ENCODE data around the gene UXS1.

Gene UXS1

GRCh38 chr2:106187273-106187891, 6.7 kb downstream of the UXS1 start:
- H3K4me3 ChIP-seq (ENCODE audit: low read depth, low read length), result no peak overlapping the region

GRCh38 chr2:106185475-106186184, 8.5 kb downstream of the UXS1 start:
- H3K4me3 ChIP-seq (ENCODE audit: low read depth, low read length), result no peak overlapping the region
- TF ChIP-seq, protein P1, sequence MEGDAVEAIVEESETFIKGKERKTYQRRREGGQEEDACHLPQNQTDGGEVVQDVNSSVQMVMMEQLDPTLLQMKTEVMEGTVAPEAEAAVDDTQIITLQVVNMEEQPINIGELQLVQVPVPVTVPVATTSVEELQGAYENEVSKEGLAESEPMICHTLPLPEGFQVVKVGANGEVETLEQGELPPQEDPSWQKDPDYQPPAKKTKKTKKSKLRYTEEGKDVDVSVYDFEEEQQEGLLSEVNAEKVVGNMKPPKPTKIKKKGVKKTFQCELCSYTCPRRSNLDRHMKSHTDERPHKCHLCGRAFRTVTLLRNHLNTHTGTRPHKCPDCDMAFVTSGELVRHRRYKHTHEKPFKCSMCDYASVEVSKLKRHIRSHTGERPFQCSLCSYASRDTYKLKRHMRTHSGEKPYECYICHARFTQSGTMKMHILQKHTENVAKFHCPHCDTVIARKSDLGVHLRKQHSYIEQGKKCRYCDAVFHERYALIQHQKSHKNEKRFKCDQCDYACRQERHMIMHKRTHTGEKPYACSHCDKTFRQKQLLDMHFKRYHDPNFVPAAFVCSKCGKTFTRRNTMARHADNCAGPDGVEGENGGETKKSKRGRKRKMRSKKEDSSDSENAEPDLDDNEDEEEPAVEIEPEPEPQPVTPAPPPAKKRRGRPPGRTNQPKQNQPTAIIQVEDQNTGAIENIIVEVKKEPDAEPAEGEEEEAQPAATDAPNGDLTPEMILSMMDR (IDR thresholded peaks at IDR 0.05; ENCODE audit: borderline replicate concordance, insufficient read depth, low read depth, low read length), result no peak

More at GRCh38 chr2:106187273-106187891, 6.7 kb downstream of the UXS1 start:
- TF ChIP-seq, protein P1 (IDR thresholded peaks at IDR 0.05; ENCODE audit: borderline replicate concordance, insufficient read depth, low read depth, low read length), result no peak

GRCh38 chr2:106184857-106185256, 9.2 kb downstream of the UXS1 start:
- TF ChIP-seq, protein P1 (IDR thresholded peaks at IDR 0.05; ENCODE audit: borderline replicate concordance, insufficient read depth, low read depth, low read length), result no peak
- no peak overlapping the region for H3K4me3 ChIP-seq (ENCODE audit: low read depth, low read length)

DNA sequence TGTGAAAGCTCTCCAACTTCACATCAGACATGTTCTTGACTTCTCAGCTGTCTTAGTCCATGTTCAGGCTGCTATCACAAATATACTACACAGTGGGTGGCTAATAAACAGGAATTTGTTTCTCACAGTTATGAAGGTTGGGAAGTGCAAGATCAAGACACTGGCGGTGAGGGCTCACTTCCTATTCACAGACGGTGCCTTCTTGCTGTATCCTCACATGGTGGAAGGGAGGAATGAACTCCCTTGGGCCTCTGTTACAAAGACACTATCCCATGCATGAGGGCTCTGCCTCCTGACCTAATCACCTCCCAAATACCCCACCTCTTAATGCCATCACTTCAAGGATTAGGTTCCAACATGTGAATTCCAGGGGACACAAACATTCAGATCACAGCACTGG, 9.7 kb downstream of the UXS1 start:
- no peak overlapping the region for H3K4me3 ChIP-seq (ENCODE audit: low read depth, low read length)
- TF ChIP-seq, protein P1 (IDR thresholded peaks at IDR 0.05; ENCODE audit: borderline replicate concordance, insufficient read depth, low read depth, low read length), result no peak

DNA sequence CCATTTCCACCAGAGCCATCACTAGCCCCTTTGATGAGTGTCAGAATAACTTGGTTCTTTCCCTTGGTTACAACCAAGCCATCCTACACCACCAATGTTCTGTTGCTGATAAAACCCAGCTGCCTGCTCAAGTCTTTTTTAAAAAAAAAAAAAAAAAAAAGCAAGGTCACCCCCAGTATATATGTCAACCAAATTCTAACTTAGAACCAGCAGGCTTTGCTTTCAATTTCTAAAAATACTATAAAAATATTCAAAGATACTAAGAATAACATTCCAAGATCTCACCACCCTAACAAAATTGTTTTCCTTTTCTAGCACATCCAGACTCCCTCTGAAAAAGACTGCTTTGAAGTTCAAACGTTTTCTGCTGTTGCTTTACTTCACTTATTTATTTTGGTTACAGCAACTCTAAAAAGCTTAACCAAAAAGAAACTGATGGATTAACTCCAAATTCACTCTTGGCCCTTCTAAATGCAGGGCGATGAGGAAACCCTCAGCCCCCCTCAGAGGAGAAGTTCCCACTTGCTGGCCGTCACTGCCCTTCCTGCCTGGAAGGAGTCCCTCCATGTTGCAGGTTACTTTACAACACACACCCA, 10.9 kb downstream of the UXS1 start:
- TF ChIP-seq, protein P1 (IDR thresholded peaks at IDR 0.05; ENCODE audit: borderline replicate concordance, insufficient read depth, low read depth, low read length), result no peak

DNA sequence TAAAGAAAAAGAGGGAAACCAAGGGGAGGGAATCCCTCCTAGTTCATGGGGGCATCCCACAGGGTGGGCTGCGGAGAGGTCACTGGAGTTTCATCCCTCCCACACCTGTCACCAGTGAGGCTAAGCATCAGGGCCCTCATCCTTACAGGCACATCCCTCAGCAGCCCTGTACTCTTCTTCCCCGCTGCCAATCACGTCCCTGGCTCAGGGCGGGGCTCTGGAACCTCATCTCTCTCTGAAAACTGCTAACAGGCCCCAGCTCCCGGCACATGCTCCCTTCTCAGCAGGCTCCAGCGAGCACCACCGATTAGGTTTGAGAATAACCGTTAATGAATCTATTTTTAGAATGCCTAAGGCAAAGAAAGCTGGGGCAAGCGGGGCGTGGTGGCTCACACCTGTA, 13.0 kb downstream of the UXS1 start:
- TF ChIP-seq, protein P1 (IDR thresholded peaks at IDR 0.05; ENCODE audit: borderline replicate concordance, insufficient read depth, low read depth, low read length), result no peak
- H3K4me3 ChIP-seq (ENCODE audit: low read depth, low read length), result no peak overlapping the region

More for the DNA sequence above, 10.9 kb downstream of the UXS1 start:
- no peak overlapping the region for H3K4me3 ChIP-seq (ENCODE audit: low read depth, low read length)

Data from GM12875 (cell line).